Esophagus squamous epithelium (tissue), 5 donors: ENCODE measurements around the gene MID1. TPM values are rescaled to one million over a fixed set of nuclear protein-coding genes. Genes with fewer than 3 reads are reported as not detected.

Experiments used
- DNase-seq: peaks from one replicate; lab custom pipeline; 2025; lab: John Stamatoyannopoulos, UW
- H3K27ac ChIP-seq, 4 donors: fragments of 200-600 bp; sonication (generic); one replicate each; pipeline ENCODE4 v1.5.1; 2016 to 2019; ENCODE audit warnings: mild to moderate bottlenecking in 1 of 4
- H3K27me3 ChIP-seq, 4 donors: fragments of 200-600 bp; sonication (generic); 1 replicate in 3 of 4; 2 replicates in 1 of 4; pipeline versions ENCODE4 v1.5.1 to v1.6.0; 2017 to 2021; ENCODE audit warnings: antibody characterized with exemption in 1 of 4
- H3K36me3 ChIP-seq, 3 donors: fragments of 200-600 bp; sonication (generic); one replicate each; pipeline ENCODE4 v1.5.1; 2016 to 2019
- H3K4me1 ChIP-seq, 3 donors: fragments of 200-600 bp; sonication (generic); one replicate each; pipeline ENCODE4 v1.5.1; 2017 to 2019
- H3K4me3 ChIP-seq, 4 donors: fragments of 200-600 bp; sonication (generic); 1 replicate in 3 of 4; 2 replicates in 1 of 4; pipeline ENCODE4 v1.5.1; 2016 to 2019; ENCODE audit warnings: mild to moderate bottlenecking in 2 of 4, moderate library complexity in 1 of 4
- H3K9me3 ChIP-seq, 3 donors: fragments of 200-600 bp; sonication (generic); one replicate each; pipeline ENCODE4 v1.5.1; 2016 to 2019
- POLR2A ChIP-seq, 4 donors: fragments of 450-650 bp; IDR thresholded peaks; one replicate each; pipeline ENCODE4 v1.6.1; 2017; ENCODE audit warnings: antibody characterized with exemption in 4 of 4, mild to moderate bottlenecking in 4 of 4, moderate library complexity in 3 of 4
- WGBS, 2 donors: methylation state at CpG; one replicate each; pipeline ENCODE4 v1.1.5; 2018; 5-methylcytosine and 5-hydroxymethylcytosine counted together
- intact Hi-C: fragments of 100-400 bp; cut with DNase I; formaldehyde crosslinking; loops from one replicate; pipeline ENCODE4 v1.15.0; 2022
- total RNA-seq, 4 donors: library from RNA; depleted of rRNA; stranded (reverse); fragments of >200 nt; gene quantifications; one replicate each; pipeline ENCODE4 v1.1.0, GENCODE V29; 2016
- TF ChIP-seq, protein P1 (sequence below), 6 experiments: fragments of 450-650 bp in 4 of 6; fragments of 200-600 bp in 2 of 6; sonication (generic) in 2 of 6; IDR thresholded peaks; one replicate each; pipeline ENCODE4 v1.5.1; 2016 to 2019; ENCODE audit warnings: antibody characterized with exemption in 6 of 6, mild to moderate bottlenecking in 4 of 6, moderate library complexity in 4 of 6
- donor health status: DM: yes; HTN: yes; CAD: no.

MID1 gene
- total RNA-seq, 4 donors from 2014 or later = 9.9 to 18.5 (median 14.7) TPM

DNA sequence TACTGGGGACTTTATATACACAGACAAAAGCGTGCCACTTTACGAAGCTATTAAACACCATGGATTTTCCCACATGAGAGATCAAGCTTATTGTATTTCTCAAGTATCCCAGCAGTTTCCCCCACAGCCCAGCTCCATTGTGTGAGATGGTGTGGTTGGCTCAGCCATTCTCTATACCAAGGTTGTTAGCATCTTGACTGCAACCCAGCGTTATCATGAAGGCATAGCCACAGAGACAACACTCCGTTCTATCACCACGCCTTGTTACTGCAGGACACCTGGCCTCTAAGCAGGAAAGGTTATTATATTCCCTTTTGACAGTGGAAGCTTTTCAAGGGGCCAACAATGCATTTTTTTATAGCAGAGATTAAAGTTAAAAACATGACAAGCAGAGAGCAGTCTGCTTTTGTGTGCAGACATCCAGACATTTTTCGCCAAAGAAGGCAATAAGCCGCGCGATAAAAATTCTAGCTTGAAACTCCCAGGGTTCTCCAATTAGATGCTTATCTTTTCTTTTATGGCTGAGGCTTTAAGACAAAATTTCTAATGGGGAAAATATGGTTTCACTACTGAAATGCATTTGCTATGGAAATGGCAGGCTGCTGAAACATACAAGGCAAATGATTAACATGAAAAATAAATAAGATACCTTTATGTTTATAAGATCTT is 206.1 kb downstream of the MID1 start:
- no peak for TF ChIP-seq POLR2A (IDR thresholded peaks at IDR 0.05)
- 88 to 97% methylated on average over 9 of the region's 9 CpGs for WGBS, 2 donors
- H3K9me3 ChIP-seq = no peaks in the 10 kb centered on the region
- intact Hi-C loops = no loop called here
- H3K27ac ChIP-seq = no peak overlapping the region
- H3K36me3 ChIP-seq = no peaks in the 10 kb centered on the region
- no peaks in the 10 kb centered on the region for H3K27me3 ChIP-seq
- DNase-seq = no peak
- H3K4me3 ChIP-seq = no peak overlapping the region
- no peaks in the 10 kb centered on the region for H3K4me1 ChIP-seq

DNA sequence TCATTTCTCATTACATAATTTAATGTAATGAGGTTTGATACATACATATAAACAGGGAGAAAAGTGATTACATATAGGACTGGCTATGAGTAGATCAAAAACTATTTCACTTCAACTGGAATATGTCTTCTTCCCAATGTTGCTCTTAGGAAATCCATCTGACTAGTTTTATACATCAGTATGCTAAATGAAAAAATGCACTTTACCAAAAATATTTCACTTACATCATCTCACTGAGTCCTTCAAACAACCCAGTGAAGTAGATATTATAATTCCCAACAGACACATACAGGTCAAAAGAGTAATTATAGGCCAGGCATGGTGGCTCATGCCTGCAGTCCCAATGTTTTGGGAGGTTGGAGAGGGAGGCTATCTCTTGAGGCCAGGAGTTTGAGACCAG is 215.9 kb downstream of the MID1 start:
- Histone ChIP-seq H3K4me3 (no peak overlapping the region), H3K27me3 (no peaks in the 10 kb centered on the region), H3K36me3 (no peaks in the 10 kb centered on the region), H3K9me3 (no peaks in the 10 kb centered on the region), H3K4me1 (no peaks in the 10 kb centered on the region), H3K27ac (no peak overlapping the region)
- no peak for DNase-seq
- intact Hi-C loops = no loop called here
- TF ChIP-seq POLR2A (IDR thresholded peaks at IDR 0.05) = no peak
- TF ChIP-seq, protein P1, sequence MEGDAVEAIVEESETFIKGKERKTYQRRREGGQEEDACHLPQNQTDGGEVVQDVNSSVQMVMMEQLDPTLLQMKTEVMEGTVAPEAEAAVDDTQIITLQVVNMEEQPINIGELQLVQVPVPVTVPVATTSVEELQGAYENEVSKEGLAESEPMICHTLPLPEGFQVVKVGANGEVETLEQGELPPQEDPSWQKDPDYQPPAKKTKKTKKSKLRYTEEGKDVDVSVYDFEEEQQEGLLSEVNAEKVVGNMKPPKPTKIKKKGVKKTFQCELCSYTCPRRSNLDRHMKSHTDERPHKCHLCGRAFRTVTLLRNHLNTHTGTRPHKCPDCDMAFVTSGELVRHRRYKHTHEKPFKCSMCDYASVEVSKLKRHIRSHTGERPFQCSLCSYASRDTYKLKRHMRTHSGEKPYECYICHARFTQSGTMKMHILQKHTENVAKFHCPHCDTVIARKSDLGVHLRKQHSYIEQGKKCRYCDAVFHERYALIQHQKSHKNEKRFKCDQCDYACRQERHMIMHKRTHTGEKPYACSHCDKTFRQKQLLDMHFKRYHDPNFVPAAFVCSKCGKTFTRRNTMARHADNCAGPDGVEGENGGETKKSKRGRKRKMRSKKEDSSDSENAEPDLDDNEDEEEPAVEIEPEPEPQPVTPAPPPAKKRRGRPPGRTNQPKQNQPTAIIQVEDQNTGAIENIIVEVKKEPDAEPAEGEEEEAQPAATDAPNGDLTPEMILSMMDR (IDR thresholded peaks at IDR 0.05) = no peak

DNA sequence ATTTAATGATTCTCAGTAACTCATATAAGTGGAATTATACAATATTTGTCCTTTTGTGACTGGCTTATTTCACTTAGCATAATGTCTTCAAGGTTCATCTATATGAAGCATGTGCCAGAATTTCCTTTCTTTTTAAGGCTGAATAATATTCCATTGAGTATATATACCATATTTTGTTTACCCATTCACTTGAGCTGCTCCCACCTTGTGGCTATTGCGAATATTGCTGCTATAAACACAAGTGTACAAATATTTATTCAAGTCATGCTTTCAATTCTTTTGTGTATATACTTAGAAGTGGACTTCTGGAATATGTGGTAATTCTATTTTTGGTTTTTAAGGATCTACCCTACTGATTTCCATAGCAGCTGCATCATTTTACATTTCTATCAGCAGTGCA is 219.1 kb downstream of the MID1 start:
- intact Hi-C loops = no loop called here
- no peaks in the 10 kb centered on the region for H3K9me3 ChIP-seq
- H3K27me3 ChIP-seq = no peaks in the 10 kb centered on the region
- no peak for DNase-seq
- no peaks in the 10 kb centered on the region for H3K4me1 ChIP-seq
- H3K36me3 ChIP-seq = no peaks in the 10 kb centered on the region
- TF ChIP-seq POLR2A (IDR thresholded peaks at IDR 0.05) = no peak
- TF ChIP-seq, protein P1 (IDR thresholded peaks at IDR 0.05) = peak in 1 of 6 experiments; percentile 34
- no peak overlapping the region for H3K27ac ChIP-seq
- WGBS, 2 donors = 51 to 56% methylated on average over 1 of the region's 1 CpG
- H3K4me3 ChIP-seq = no peak overlapping the region

DNA sequence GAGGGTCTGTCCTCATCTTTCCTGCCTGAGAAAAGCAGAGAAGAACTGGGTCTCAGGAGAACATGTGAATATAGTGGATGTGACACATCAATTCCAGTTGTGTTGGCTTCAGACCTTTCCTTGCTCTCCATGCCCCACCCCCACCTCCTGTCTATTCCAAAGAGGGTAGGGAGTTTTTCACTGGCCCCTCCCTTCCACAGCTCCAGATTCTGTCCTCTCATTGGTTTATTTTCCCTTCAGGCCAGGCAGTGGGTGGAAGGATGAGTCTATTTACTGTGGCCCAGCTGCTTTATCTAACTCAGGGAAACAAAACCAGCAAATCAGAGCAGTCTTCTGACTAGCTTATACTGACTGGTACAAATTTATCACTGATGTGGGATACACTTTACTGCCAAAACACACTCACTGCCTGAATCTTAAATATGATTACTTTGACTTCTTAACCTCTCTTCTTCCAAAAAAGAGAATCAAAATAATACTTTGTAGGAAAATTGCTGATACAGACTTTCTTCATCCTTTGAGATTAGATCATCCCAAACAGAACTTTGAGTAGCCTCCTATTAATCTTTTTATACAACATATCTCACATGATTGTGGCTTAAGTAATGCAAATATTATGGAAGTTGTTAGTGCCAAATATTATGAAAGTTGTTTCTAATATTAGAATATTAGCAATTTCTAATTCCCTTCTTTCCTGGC is 221.2 kb downstream of the MID1 start:
- H3K4me1 ChIP-seq = no peaks in the 10 kb centered on the region
- no peaks in the 10 kb centered on the region for H3K9me3 ChIP-seq
- no peak for TF ChIP-seq POLR2A (IDR thresholded peaks at IDR 0.05)
- TF ChIP-seq, protein P1 (IDR thresholded peaks at IDR 0.05) = no peak
- DNase-seq = no peak
- H3K4me3 ChIP-seq = no peak overlapping the region
- intact Hi-C loops = no loop called here
- no peak overlapping the region for H3K27ac ChIP-seq
- no peaks in the 10 kb centered on the region for H3K36me3 ChIP-seq
- H3K27me3 ChIP-seq = no peaks in the 10 kb centered on the region

DNA sequence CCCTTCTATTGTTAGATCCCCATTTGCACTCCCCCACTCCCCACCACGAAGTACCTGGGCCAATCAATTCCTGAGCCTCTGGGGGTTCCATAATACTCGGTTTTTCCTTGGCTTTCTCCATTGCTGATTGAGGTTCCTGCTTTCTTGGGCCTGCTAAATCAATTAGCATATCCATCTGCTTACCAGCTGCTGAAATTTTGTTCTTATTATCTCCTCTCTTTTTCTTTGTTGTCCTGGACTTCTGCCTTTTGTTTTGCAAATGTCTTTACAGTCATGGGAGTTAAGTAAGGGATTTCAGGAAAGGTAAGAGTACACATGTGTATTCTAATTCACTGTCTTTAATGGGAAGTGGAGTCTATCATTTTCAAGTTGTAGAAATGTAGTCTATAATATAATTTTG is 222.2 kb downstream of the MID1 start:
- Histone ChIP-seq H3K27me3 (no peaks in the 10 kb centered on the region), H3K9me3 (no peaks in the 10 kb centered on the region), H3K36me3 (no peaks in the 10 kb centered on the region), H3K4me3 (no peak overlapping the region), H3K4me1 (no peaks in the 10 kb centered on the region), H3K27ac (no peak overlapping the region)
- no peak for TF ChIP-seq POLR2A (IDR thresholded peaks at IDR 0.05)
- TF ChIP-seq, protein P1 (IDR thresholded peaks at IDR 0.05) = no peak
- DNase-seq = no peak
- intact Hi-C loops = no loop called here
- WGBS, 2 donors = 19 to 72% methylated on average over 2 of the region's 2 CpGs
